Activated CD4-positive, alpha-beta memory T cell treated with anti-CD3 and anti-CD28 coated beads, Interleukin-2, amount 10 ng/mL, durations not matched to agents 7 days and 5 days (primary cell): Measurements from ENCODE around the gene RANBP9. TPM values are rescaled to one million over a fixed set of nuclear protein-coding genes. Genes with fewer than 3 reads are reported as not detected.

ENCODE experiments used
- CTCF ChIA-PET: fragments of 350-600 bp; sonication (Branson Sonifier 250); formaldehyde crosslinking; loops from one replicate; lab custom pipeline; 2021; ENCODE audit warnings: antibody characterized with exemption, inconsistent platforms; lab: Charles Lee
- POLR2A ChIA-PET: fragments of 350-600 bp; sonication (Branson Sonifier 250); formaldehyde crosslinking; loops from one replicate; lab custom pipeline; 2021; ENCODE audit warnings: antibody characterized with exemption; lab: Charles Lee
- DNase-seq: peaks from one replicate; pipeline ENCODE4 v3.0.0-alpha.2; 2020
- H3K27ac Mint-ChIP-seq: one replicate; pipeline ENCODE4 v1.8.0; 2021; ENCODE audit warnings: mild to moderate bottlenecking, mixed read lengths
- H3K27me3 Mint-ChIP-seq: one replicate; pipeline ENCODE4 v1.8.0; 2021; ENCODE audit warnings: mixed read lengths
- H3K36me3 Mint-ChIP-seq: one replicate; pipeline ENCODE4 v1.8.0; 2021; ENCODE audit warnings: low read depth, mixed read lengths
- H3K4me1 Mint-ChIP-seq: one replicate; pipeline ENCODE4 v1.8.0; 2021; ENCODE audit warnings: mixed read lengths
- H3K4me3 Mint-ChIP-seq: one replicate; pipeline ENCODE4 v1.8.0; 2021; ENCODE audit warnings: mild to moderate bottlenecking, mixed read lengths
- H3K9me3 Mint-ChIP-seq: one replicate; pipeline ENCODE4 v1.8.0; 2021; ENCODE audit warnings: mixed read lengths
- total RNA-seq, 2 experiments: library from RNA; stranded (reverse); gene quantifications; one replicate each; pipeline ENCODE4 v1.2.3, GENCODE V29; 2021

Gene RANBP9
- total RNA-seq, 2 experiments from 2014 or later, result 66.8 to 69.1 TPM

DNA sequence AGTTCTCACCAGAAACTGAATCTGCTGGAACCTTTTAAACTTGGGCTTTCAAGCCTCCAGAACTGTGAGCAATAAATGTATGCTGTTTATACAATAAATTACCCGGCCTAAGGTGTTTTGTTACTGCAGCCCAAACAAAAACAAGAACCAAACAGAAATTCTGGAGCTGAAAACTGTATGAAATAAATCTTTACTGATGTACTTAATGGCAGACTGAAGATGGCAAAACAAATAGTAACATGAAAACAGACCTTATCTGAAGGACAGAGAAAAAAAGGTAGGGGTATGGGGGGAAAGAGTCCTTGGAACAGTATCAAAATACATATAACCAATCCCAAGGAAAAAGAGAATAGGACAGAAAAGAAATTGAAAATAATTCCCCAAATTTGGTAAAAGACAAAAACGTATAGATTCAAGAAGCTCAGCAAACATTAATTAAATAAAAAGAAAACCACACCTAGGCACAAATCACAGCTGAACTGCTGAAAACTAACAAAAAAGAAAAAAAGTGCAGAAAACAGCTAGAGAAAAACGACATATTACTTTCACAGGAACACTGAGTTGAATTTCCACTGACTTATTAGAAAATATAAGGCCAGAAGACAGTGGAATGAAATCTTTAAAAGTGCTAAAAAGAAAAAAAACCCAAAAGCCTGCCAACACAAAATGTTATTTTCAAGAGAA, 48.8 kb downstream of the RANBP9 start:
- H3K9me3 Mint-ChIP-seq, result no peaks in the 10 kb centered on the region
- no peaks in the 10 kb centered on the region for H3K27me3 Mint-ChIP-seq
- POLR2A ChIA-PET, result no interaction called here
- no peak overlapping the region for H3K4me3 Mint-ChIP-seq
- CTCF ChIA-PET, result no interaction called here
- no peak overlapping the region for H3K27ac Mint-ChIP-seq
- H3K36me3 Mint-ChIP-seq, result peaks cover 9% of the 10 kb centered on the region
- DNase-seq, result no peak
- H3K4me1 Mint-ChIP-seq, result peaks cover 53% of the 10 kb centered on the region

- H3K4me1 Mint-ChIP-seq, result peaks cover 42% of the 10 kb centered on the region
- POLR2A ChIA-PET, result interaction anchor here (1.1 kb wide), 1 partner anchor 13 kb away, joined by 3 read pairs; no protein-coding TSS in a partner anchor
Observed at GRCh38 chr6:13661647-13662046, 50.0 kb downstream of the RANBP9 start.

DNA sequence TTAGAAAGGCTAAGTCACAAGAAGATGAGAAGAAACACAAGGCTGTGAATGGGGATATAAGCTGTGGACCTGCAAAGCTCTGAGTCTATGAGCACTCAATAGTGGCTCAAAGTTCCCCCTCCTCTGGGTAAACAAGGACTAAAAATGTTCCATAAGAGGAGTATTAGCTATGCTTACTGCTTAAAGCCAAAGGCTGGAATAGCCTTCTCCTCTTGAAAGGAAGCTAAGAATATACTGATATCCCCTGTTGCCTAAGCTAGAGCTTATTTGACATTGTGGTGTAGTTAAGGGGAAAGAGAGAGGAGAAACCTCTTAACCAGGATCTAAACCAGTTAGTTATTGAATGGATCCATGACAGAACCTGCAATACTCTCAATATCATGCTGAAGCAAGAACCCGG, 50.7 kb downstream of the RANBP9 start:
- no peak overlapping the region for H3K27ac Mint-ChIP-seq
- H3K4me1 Mint-ChIP-seq, result peaks cover 38% of the 10 kb centered on the region
- H3K9me3 Mint-ChIP-seq, result no peaks in the 10 kb centered on the region
- ChIA-PET CTCF (interaction anchor here (0.9 kb wide), 1 partner anchor 12 kb away, joined by 3 read pairs; no protein-coding TSS in a partner anchor), POLR2A (interaction anchor here (0.9 kb wide), 1 partner anchor 20 kb away, joined by 3 read pairs; no protein-coding TSS in a partner anchor)
- no peak for DNase-seq
- no peak overlapping the region for H3K4me3 Mint-ChIP-seq
- H3K36me3 Mint-ChIP-seq, result peaks cover 12% of the 10 kb centered on the region
- no peaks in the 10 kb centered on the region for H3K27me3 Mint-ChIP-seq

More at GRCh38 chr6:13661647-13662046, 50.0 kb downstream of the RANBP9 start:
- Mint-ChIP-seq H3K4me3 (no peak overlapping the region), H3K27ac (no peak overlapping the region), H3K36me3 (peaks cover 10% of the 10 kb centered on the region), H3K27me3 (no peaks in the 10 kb centered on the region), H3K9me3 (no peaks in the 10 kb centered on the region)
- CTCF ChIA-PET, result no interaction called here
- no peak for DNase-seq

DNA sequence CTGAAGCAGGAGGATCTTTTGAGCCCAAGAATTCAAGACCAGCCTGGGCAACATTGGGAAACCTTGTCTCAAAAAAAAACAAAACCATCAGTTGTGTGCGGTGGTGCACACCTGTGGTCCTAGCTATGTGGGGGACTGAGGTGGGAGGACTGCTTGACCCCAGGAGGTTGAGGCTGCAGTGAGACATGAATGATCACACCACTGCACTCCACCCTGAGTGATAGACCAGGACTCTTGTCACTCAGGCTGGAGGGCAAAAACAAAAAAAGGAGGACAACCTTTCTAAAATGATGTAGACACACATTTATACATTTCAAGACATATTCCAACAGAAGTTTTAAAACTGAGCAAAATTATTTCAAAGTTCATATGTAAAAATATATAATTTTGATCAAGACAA, 51.4 kb downstream of the RANBP9 start:
- Mint-ChIP-seq H3K4me3 (no peak overlapping the region), H3K36me3 (peaks cover 14% of the 10 kb centered on the region), H3K4me1 (peaks cover 37% of the 10 kb centered on the region), H3K27ac (no peak overlapping the region), H3K9me3 (no peaks in the 10 kb centered on the region), H3K27me3 (no peaks in the 10 kb centered on the region)
- ChIA-PET CTCF (interaction anchor here (0.9 kb wide), 1 partner anchor 12 kb away, joined by 3 read pairs; no protein-coding TSS in a partner anchor), POLR2A (interaction anchor here (0.9 kb wide), 1 partner anchor 21 kb away, joined by 3 read pairs; no protein-coding TSS in a partner anchor)
- DNase-seq, result no peak

- ChIA-PET POLR2A (no interaction called here), CTCF (interaction anchor here (1.2 kb wide), 1 partner anchor 31 kb away, joined by 4 read pairs; no protein-coding TSS in a partner anchor)
- Mint-ChIP-seq H3K27me3 (no peaks in the 10 kb centered on the region), H3K9me3 (no peaks in the 10 kb centered on the region), H3K36me3 (peaks cover 31% of the 10 kb centered on the region), H3K4me1 (peaks cover 6% of the 10 kb centered on the region), H3K27ac (no peak overlapping the region), H3K4me3 (no peak overlapping the region)
- DNase-seq, result no peak
Observed at GRCh38 chr6:13655700-13656099, 55.9 kb downstream of the RANBP9 start.

DNA sequence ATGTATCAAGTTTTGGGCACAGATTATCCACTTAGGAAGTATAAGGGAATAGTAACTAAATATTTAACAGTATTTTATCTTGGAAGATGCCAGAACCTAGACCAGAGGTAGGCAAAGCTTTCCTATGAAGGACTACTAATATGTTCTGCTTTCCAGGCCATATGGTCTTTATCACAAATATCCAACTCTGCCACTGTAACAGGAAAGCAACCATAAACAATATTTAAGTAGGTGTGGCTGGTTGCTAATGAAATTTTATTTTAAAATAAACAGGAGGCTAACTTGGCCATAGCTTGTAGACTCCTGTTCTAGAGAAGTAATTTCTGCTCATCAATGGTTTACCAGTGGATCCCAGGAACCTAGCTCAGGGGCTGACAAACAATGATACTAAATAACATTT, 57.1 kb downstream of the RANBP9 start:
- Mint-ChIP-seq H3K27ac (no peak overlapping the region), H3K36me3 (peaks cover 37% of the 10 kb centered on the region), H3K4me3 (no peak overlapping the region), H3K4me1 (peaks cover 8% of the 10 kb centered on the region), H3K27me3 (no peaks in the 10 kb centered on the region), H3K9me3 (no peaks in the 10 kb centered on the region)
- CTCF ChIA-PET, result no interaction called here
- no peak for DNase-seq
- POLR2A ChIA-PET, result interaction anchor here (1.1 kb wide), 1 partner anchor 55 kb away, joined by 3 read pairs; no protein-coding TSS in a partner anchor

GRCh38 chr6:13653296-13653695, 58.3 kb downstream of the RANBP9 start:
- peaks cover 14% of the 10 kb centered on the region for H3K4me1 Mint-ChIP-seq
- H3K4me3 Mint-ChIP-seq, result no peak overlapping the region
- H3K36me3 Mint-ChIP-seq, result peaks cover 44% of the 10 kb centered on the region
- CTCF ChIA-PET, result interaction anchor here (1.9 kb wide), 1 partner anchor 28 kb away, joined by 4 read pairs; no protein-coding TSS in a partner anchor
- POLR2A ChIA-PET, result interaction anchor here (0.9 kb wide), 1 partner anchor 42 kb away, joined by 3 read pairs; no protein-coding TSS in a partner anchor
- no peak overlapping the region for H3K27ac Mint-ChIP-seq
- no peak for DNase-seq
- no peaks in the 10 kb centered on the region for H3K27me3 Mint-ChIP-seq
- H3K9me3 Mint-ChIP-seq, result no peaks in the 10 kb centered on the region

GRCh38 chr6:13649393-13649792, 62.2 kb downstream of the RANBP9 start:
- Mint-ChIP-seq H3K27ac (peak overlapping the region; percentile 3), H3K27me3 (no peaks in the 10 kb centered on the region), H3K9me3 (no peaks in the 10 kb centered on the region), H3K36me3 (peaks cover 33% of the 10 kb centered on the region), H3K4me3 (peak overlapping the region; percentile 3), H3K4me1 (peaks cover 8% of the 10 kb centered on the region)
- CTCF ChIA-PET, result interaction anchor here (0.7 to 1.7 kb wide), 4 partner anchors 25 to 347 kb away, joined by 3 to 8 read pairs (median 4); partner anchors contain the start of gene NOL7
- no peak for DNase-seq
- POLR2A ChIA-PET, result interaction anchor here (0.6 to 1.6 kb wide), 4 partner anchors 9 to 63 kb away, joined by 3 to 6 read pairs (median 3); partner anchors contain the start of gene NOL7

DNA sequence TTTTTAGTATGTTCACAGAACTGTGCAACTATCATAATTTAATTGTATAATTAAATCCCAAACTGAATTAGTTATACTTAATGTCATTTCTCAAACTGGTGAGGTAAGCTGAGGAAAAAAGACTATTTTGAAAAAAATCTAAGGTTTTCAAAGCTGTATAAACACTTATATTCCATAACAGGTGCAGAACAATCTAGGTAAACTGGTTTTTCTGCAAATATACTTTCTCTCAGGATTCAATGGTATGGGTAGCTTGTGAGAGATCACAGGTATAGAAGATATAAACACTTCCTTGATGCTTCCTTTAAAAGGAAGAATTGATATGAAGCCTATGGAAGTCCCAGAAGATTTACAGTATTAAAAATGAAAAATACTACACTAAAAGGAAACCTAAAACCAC, 62.8 kb downstream of the RANBP9 start:
- H3K4me1 Mint-ChIP-seq, result peaks cover 8% of the 10 kb centered on the region
- H3K4me3 Mint-ChIP-seq, result no peak overlapping the region
- CTCF ChIA-PET, result interaction anchor here (0.5 to 1.7 kb wide), 6 partner anchors 24 to 346 kb away, joined by 3 to 8 read pairs (median 4); partner anchors contain the start of gene NOL7
- POLR2A ChIA-PET, result interaction anchor here (0.6 to 1.6 kb wide), 4 partner anchors 9 to 63 kb away, joined by 3 to 6 read pairs (median 3); partner anchors contain the start of gene NOL7
- H3K27me3 Mint-ChIP-seq, result no peaks in the 10 kb centered on the region
- peaks cover 32% of the 10 kb centered on the region for H3K36me3 Mint-ChIP-seq
- no peak for DNase-seq
- no peak overlapping the region for H3K27ac Mint-ChIP-seq
- H3K9me3 Mint-ChIP-seq, result no peaks in the 10 kb centered on the region

DNA sequence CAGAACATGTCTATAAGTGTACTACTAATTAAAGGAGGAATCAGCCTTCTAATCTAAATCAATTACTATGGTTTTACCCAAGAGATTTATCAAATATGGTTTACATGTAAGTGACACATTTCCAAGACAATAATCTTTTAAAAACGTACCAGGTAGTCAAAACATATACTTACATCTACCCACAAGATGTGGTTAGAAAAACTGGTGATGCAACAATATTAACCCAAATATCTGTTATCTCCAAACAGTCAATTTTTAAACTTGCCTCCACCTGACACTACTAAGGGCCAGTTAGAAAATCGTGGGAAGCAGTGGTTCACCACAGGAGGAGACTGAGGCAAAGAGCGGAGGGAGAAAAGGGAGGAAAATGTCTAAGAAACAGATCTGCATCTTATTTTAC, 68.5 kb downstream of the RANBP9 start:
- peaks cover 35% of the 10 kb centered on the region for H3K36me3 Mint-ChIP-seq
- no peak for DNase-seq
- peaks cover 7% of the 10 kb centered on the region for H3K4me1 Mint-ChIP-seq
- no peak overlapping the region for H3K27ac Mint-ChIP-seq
- CTCF ChIA-PET, result no interaction called here
- POLR2A ChIA-PET, result interaction anchor here (0.9 to 1.9 kb wide), 2 partner anchors 39 to 66 kb away, joined by 3 to 5 read pairs; no protein-coding TSS in a partner anchor
- H3K9me3 Mint-ChIP-seq, result no peaks in the 10 kb centered on the region
- H3K4me3 Mint-ChIP-seq, result no peak overlapping the region
- no peaks in the 10 kb centered on the region for H3K27me3 Mint-ChIP-seq

DNA sequence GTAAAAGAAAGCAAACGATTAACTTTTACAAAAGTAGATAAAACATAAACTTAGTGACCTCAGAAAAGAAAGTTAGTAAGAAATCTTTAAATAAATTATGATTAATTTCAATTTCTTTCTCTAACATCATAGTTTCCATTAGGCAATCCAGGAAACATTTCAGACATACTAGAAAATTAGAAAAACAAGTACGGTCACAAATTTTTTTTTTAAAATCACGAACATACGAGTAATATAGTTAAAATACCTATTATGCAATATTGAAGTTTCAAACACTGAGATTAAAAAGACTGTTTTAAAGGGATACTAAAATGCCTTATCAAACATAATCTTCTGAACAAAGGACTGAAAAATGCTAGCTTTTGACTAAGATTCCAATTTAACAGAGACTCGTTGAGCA, 70.3 kb downstream of the RANBP9 start:
- peaks cover 18% of the 10 kb centered on the region for H3K4me1 Mint-ChIP-seq
- no peaks in the 10 kb centered on the region for H3K9me3 Mint-ChIP-seq
- H3K27ac Mint-ChIP-seq, result no peak overlapping the region
- no peaks in the 10 kb centered on the region for H3K27me3 Mint-ChIP-seq
- ChIA-PET POLR2A (interaction anchor here (1.2 to 1.9 kb wide), 3 partner anchors 25 to 70 kb away, joined by 3 to 5 read pairs (median 5); partner anchors contain the start of gene RANBP9), CTCF (no interaction called here)
- DNase-seq, result no peak
- no peak overlapping the region for H3K4me3 Mint-ChIP-seq
- peaks cover 48% of the 10 kb centered on the region for H3K36me3 Mint-ChIP-seq

DNA sequence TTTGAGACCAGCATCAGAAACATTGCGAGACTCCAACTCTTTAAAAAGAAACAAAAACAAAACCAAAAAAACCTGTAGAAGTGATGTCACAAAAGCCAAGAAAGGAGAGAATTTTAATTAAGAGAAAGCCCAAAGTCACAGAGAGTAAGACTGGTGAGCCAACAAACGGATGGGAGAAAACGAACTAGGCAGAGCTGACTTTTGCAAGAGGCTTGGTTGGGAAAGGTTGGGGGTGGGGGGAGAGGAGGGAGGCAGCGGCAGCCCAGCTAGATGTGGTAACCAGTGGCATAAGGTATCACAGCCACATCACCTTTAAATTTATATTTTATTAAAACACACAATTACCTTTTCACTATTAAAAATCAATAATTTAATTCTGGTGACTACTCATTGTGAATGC, 73.0 kb downstream of the RANBP9 start:
- H3K4me1 Mint-ChIP-seq, result peaks cover 30% of the 10 kb centered on the region
- no peak overlapping the region for H3K4me3 Mint-ChIP-seq
- ChIA-PET CTCF (interaction anchor here (1.7 kb wide), 1 partner anchor 71 kb away, joined by 5 read pairs; no protein-coding TSS in a partner anchor), POLR2A (no interaction called here)
- H3K27ac Mint-ChIP-seq, result no peak overlapping the region
- no peaks in the 10 kb centered on the region for H3K9me3 Mint-ChIP-seq
- DNase-seq, result no peak
- no peaks in the 10 kb centered on the region for H3K27me3 Mint-ChIP-seq
- peaks cover 66% of the 10 kb centered on the region for H3K36me3 Mint-ChIP-seq

DNA sequence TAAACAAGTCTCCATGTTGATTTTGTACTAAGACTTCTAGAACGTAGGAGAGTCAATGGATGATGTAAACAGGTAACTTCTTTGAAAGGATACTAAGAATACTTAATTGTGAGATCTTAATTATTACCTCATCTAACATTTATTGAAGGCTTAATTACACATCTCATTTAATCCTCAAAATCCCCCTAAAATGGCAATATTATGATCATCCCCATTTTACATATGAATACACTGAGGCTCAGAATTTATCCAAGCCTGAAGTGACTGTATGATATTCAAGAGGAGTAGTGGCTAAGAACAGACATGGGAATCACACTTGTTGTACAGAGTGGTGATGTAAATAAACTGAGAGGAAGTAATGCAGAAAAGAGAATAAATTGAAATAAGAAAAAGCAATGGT, 73.6 kb downstream of the RANBP9 start:
- POLR2A ChIA-PET, result interaction anchor here (4.5 kb wide), 1 partner anchor 22 kb away, joined by 24 read pairs; the partner anchor contains the start of gene NOL7
- H3K4me1 Mint-ChIP-seq, result peaks cover 27% of the 10 kb centered on the region
- H3K4me3 Mint-ChIP-seq, result no peak overlapping the region
- H3K9me3 Mint-ChIP-seq, result no peaks in the 10 kb centered on the region
- H3K36me3 Mint-ChIP-seq, result peaks cover 62% of the 10 kb centered on the region
- H3K27me3 Mint-ChIP-seq, result no peaks in the 10 kb centered on the region
- DNase-seq, result no peak
- CTCF ChIA-PET, result interaction anchor here (1.7 kb wide), 1 partner anchor 72 kb away, joined by 5 read pairs; no protein-coding TSS in a partner anchor
- H3K27ac Mint-ChIP-seq, result no peak overlapping the region
